ENCODE measurements around the gene DOCK2.

DOCK2 gene

GRCh38 chr5:169754737-169755136 lies 117.7 kb downstream of the DOCK2 start:
- peaks cover 20% of the 10 kb centered on the region for H3K4me1 ChIP-seq (ENCODE audit: low read depth, poor library complexity, severe bottlenecking)
- H3K36me3 ChIP-seq (ENCODE audit: insufficient read depth) = no peaks in the 10 kb centered on the region
- no peaks in the 10 kb centered on the region for H4K20me1 ChIP-seq (ENCODE audit: insufficient read depth)
- H3K9ac ChIP-seq = no peak overlapping the region
- no peak overlapping the region for H3K4me2 ChIP-seq
- no peak overlapping the region for H2AFZ ChIP-seq (ENCODE audit: low read depth)
- no peak overlapping the region for H3K4me3 ChIP-seq (IDR thresholded peaks at IDR 0.05; ENCODE audit: insufficient read depth, low read depth, low read length)
- no peak overlapping the region for H3K27ac ChIP-seq
- H3K27me3 ChIP-seq (ENCODE audit: insufficient read depth, low read depth) = no peaks in the 10 kb centered on the region
- TF ChIP-seq CTCF (conservative IDR thresholded peaks at IDR 0.05; ENCODE audit: low read depth, low read length) = no peak
- no peaks in the 10 kb centered on the region for H3K79me2 ChIP-seq (ENCODE audit: insufficient read depth, low read depth)

GRCh38 chr5:169756071-169756765 lies 119.1 kb downstream of the DOCK2 start:
- no peaks in the 10 kb centered on the region for H3K36me3 ChIP-seq (ENCODE audit: insufficient read depth)
- H3K27ac ChIP-seq = no peak overlapping the region
- H3K4me1 ChIP-seq (ENCODE audit: low read depth, poor library complexity, severe bottlenecking) = peaks cover 9% of the 10 kb centered on the region
- H3K79me2 ChIP-seq (ENCODE audit: insufficient read depth, low read depth) = no peaks in the 10 kb centered on the region
- H2AFZ ChIP-seq (ENCODE audit: low read depth) = no peak overlapping the region
- no peak overlapping the region for H3K4me3 ChIP-seq (IDR thresholded peaks at IDR 0.05; ENCODE audit: insufficient read depth, low read depth, low read length)
- no peak overlapping the region for H3K9ac ChIP-seq
- TF ChIP-seq CTCF (conservative IDR thresholded peaks at IDR 0.05; ENCODE audit: low read depth, low read length) = no peak
- H4K20me1 ChIP-seq (ENCODE audit: insufficient read depth) = no peaks in the 10 kb centered on the region
- H3K27me3 ChIP-seq (ENCODE audit: insufficient read depth, low read depth) = no peaks in the 10 kb centered on the region
- no peak overlapping the region for H3K4me2 ChIP-seq

- Histone ChIP-seq H3K79me2 (ENCODE audit: insufficient read depth, low read depth) (no peaks in the 10 kb centered on the region), H3K27me3 (ENCODE audit: insufficient read depth, low read depth) (no peaks in the 10 kb centered on the region), H3K4me2 (no peak overlapping the region), H4K20me1 (ENCODE audit: insufficient read depth) (no peaks in the 10 kb centered on the region), H3K9ac (no peak overlapping the region), H3K4me1 (ENCODE audit: low read depth, poor library complexity, severe bottlenecking) (peaks cover under 1% of the 10 kb centered on the region), H2AFZ (ENCODE audit: low read depth) (no peak overlapping the region), H3K36me3 (ENCODE audit: insufficient read depth) (no peaks in the 10 kb centered on the region), H3K4me3 (IDR thresholded peaks at IDR 0.05; ENCODE audit: insufficient read depth, low read depth, low read length) (no peak overlapping the region), H3K27ac (no peak overlapping the region)
- TF ChIP-seq CTCF (conservative IDR thresholded peaks at IDR 0.05; ENCODE audit: low read depth, low read length) = no peak
Measured at GRCh38 chr5:169757016-169757415, 119.9 kb downstream of the DOCK2 start.

- Histone ChIP-seq H4K20me1 (ENCODE audit: insufficient read depth) (no peaks in the 10 kb centered on the region), H3K27ac (no peak overlapping the region), H3K4me2 (no peak overlapping the region), H3K27me3 (ENCODE audit: insufficient read depth, low read depth) (no peaks in the 10 kb centered on the region), H3K4me1 (ENCODE audit: low read depth, poor library complexity, severe bottlenecking) (no peaks in the 10 kb centered on the region), H3K9ac (no peak overlapping the region), H2AFZ (ENCODE audit: low read depth) (no peak overlapping the region), H3K36me3 (ENCODE audit: insufficient read depth) (no peaks in the 10 kb centered on the region), H3K4me3 (IDR thresholded peaks at IDR 0.05; ENCODE audit: insufficient read depth, low read depth, low read length) (no peak overlapping the region), H3K79me2 (ENCODE audit: insufficient read depth, low read depth) (no peaks in the 10 kb centered on the region)
- no peak for TF ChIP-seq CTCF (conservative IDR thresholded peaks at IDR 0.05; ENCODE audit: low read depth, low read length)
Measured at GRCh38 chr5:169758886-169759285, 121.8 kb downstream of the DOCK2 start.

Data from KMS-11 (cell line).